Smooth muscle cell (in vitro differentiated cells): ENCODE results near the gene LRCH1. TPM values are rescaled to one million over a fixed set of nuclear protein-coding genes. Genes with fewer than 3 reads are reported as not detected.
A peak's percentile ranks its signal among the peaks of the same experiment; 100 is the strongest.

Experiments
- DNase-seq: peaks from one replicate; lab custom pipeline; 2025; ENCODE audit not compliant: unreplicated experiment; lab: John Stamatoyannopoulos, UW
- H2AFZ ChIP-seq: fragments of 200-600 bp; sonication (generic); 2 replicates; pipeline ENCODE4 v1.6.0; 2016; ENCODE audit warnings: antibody characterized with exemption, low read depth, mild to moderate bottlenecking
- H3F3A ChIP-seq: fragments of 200-600 bp; sonication (generic); 2 replicates; pipeline ENCODE4 v1.6.0; 2017; ENCODE audit warnings: antibody characterized with exemption, low read depth
- H3K27ac ChIP-seq: fragments of 200-600 bp; sonication (generic); 2 replicates; pipeline ENCODE4 v1.5.1; 2016; ENCODE audit warnings: low read depth, mild to moderate bottlenecking
- H3K27me3 ChIP-seq: fragments of 200-600 bp; sonication (generic); 2 replicates; pipeline ENCODE4 v1.6.1; 2016; ENCODE audit warnings: low read depth, mild to moderate bottlenecking
- H3K36me3 ChIP-seq: fragments of 200-600 bp; sonication (generic); 2 replicates; pipeline ENCODE4 v1.5.1; 2016; ENCODE audit warnings: low read depth
- H3K4me1 ChIP-seq: fragments of 200-600 bp; sonication (generic); 2 replicates; pipeline ENCODE4 v1.5.1; 2016; ENCODE audit warnings: low read depth
- H3K4me2 ChIP-seq: fragments of 200-600 bp; sonication (generic); 2 replicates; pipeline ENCODE4 v1.6.0; 2016; ENCODE audit warnings: mild to moderate bottlenecking
- H3K4me3 ChIP-seq: fragments of 200-600 bp; sonication (generic); 2 replicates; pipeline ENCODE4 v1.5.1; 2016; ENCODE audit warnings: mild to moderate bottlenecking
- H3K79me2 ChIP-seq: fragments of 200-600 bp; sonication (generic); 2 replicates; pipeline ENCODE4 v1.6.0; 2016; ENCODE audit warnings: low read depth, mild to moderate bottlenecking
- H3K9ac ChIP-seq: fragments of 200-600 bp; sonication (generic); 2 replicates; pipeline ENCODE4 v1.6.0; 2016; ENCODE audit warnings: low read depth
- H3K9me3 ChIP-seq: fragments of 200-600 bp; sonication (generic); replicated peaks from 2 replicates; pipeline ENCODE4 v1.5.1; 2016; ENCODE audit warnings: low read depth
- H4K20me1 ChIP-seq: fragments of 200-600 bp; sonication (generic); 2 replicates; pipeline ENCODE4 v1.6.0; 2016; ENCODE audit warnings: low read depth
- CTCF ChIP-seq: fragments of 200-600 bp; sonication (generic); IDR thresholded peaks from 2 replicates; pipeline ENCODE4 v1.5.1; 2017; ENCODE audit warnings: borderline replicate concordance, mild to moderate bottlenecking, antibody characterized with exemption; ENCODE audit not compliant: insufficient read depth, poor library complexity, severe bottlenecking
- WGBS: methylation state at CpG from one replicate; pipeline ENCODE4 v1.1.7; 2016; ENCODE audit warnings: low lambda C conversion rate; 5-methylcytosine and 5-hydroxymethylcytosine counted together
- polyA plus RNA-seq: library from polyadenylated mRNA; unstranded; fragments of >200 nt; fragmentation: Nextera tagmentation; extraction: Ambion mirVana; gene quantifications from 2 replicates; pipeline ENCODE4 v1.2.1, GENCODE V29; 2016
- total RNA-seq: library from RNA; depleted of rRNA; stranded (reverse); fragments of >200 nt; gene quantifications from 2 replicates; pipeline ENCODE4 v1.2.3, GENCODE V29; 2014

Gene LRCH1
- total and polyA plus RNA-seq, 2 experiments from 2014 or later: 9.4 to 27.7 TPM

GRCh38 chr13:46617229-46617721 is 64.3 kb downstream of the LRCH1 start:
- peaks cover 77% of the 10 kb centered on the region for H3K79me2 ChIP-seq
- no peak for DNase-seq

GRCh38 chr13:46617885-46618284 is 64.9 kb downstream of the LRCH1 start:
- peak overlapping the region; percentile 44 for H3K4me2 ChIP-seq

More at GRCh38 chr13:46617229-46617721, 64.3 kb downstream of the LRCH1 start:
- H3K9ac ChIP-seq: no peak overlapping the region
- no peaks in the 10 kb centered on the region for H3K27me3 ChIP-seq
- peak overlapping the region; percentile 9 for H3K27ac ChIP-seq
- H3K9me3 ChIP-seq: no peaks in the 10 kb centered on the region
- peak overlapping the region; percentile 44 for H3K4me2 ChIP-seq
- H2AFZ ChIP-seq: no peak overlapping the region
- H3K36me3 ChIP-seq: no peaks in the 10 kb centered on the region
- no peaks in the 10 kb centered on the region for H3F3A ChIP-seq
- no peak for TF ChIP-seq CTCF
- H4K20me1 ChIP-seq: peaks cover 67% of the 10 kb centered on the region
- 49% methylated on average over 8 of the region's 8 CpGs for WGBS
- peaks cover 24% of the 10 kb centered on the region for H3K4me1 ChIP-seq
- H3K4me3 ChIP-seq: no peak overlapping the region

GRCh38 chr13:46618694-46619254 is 65.8 kb downstream of the LRCH1 start:
- 82% methylated on average over 3 of the region's 3 CpGs for WGBS

More at GRCh38 chr13:46617885-46618284, 64.9 kb downstream of the LRCH1 start:
- Histone ChIP-seq H4K20me1 (peaks cover 67% of the 10 kb centered on the region), H3K4me3 (no peak overlapping the region), H2AFZ (no peak overlapping the region), H3K79me2 (peaks cover 71% of the 10 kb centered on the region), H3K27me3 (no peaks in the 10 kb centered on the region), H3K9ac (no peak overlapping the region), H3K27ac (no peak overlapping the region), H3K9me3 (no peaks in the 10 kb centered on the region), H3F3A (no peaks in the 10 kb centered on the region), H3K4me1 (peaks cover 30% of the 10 kb centered on the region), H3K36me3 (no peaks in the 10 kb centered on the region)
- WGBS: 84% methylated on average over 5 of the region's 5 CpGs
- DNase-seq: no peak
- TF ChIP-seq CTCF: no peak

More at GRCh38 chr13:46618694-46619254, 65.8 kb downstream of the LRCH1 start:
- Histone ChIP-seq H2AFZ (no peak overlapping the region), H4K20me1 (peaks cover 65% of the 10 kb centered on the region), H3K27ac (no peak overlapping the region), H3K9ac (no peak overlapping the region), H3K79me2 (peaks cover 70% of the 10 kb centered on the region), H3K36me3 (no peaks in the 10 kb centered on the region), H3K4me1 (peaks cover 31% of the 10 kb centered on the region), H3K4me3 (no peak overlapping the region), H3K4me2 (no peak overlapping the region), H3K27me3 (no peaks in the 10 kb centered on the region), H3K9me3 (no peaks in the 10 kb centered on the region), H3F3A (no peaks in the 10 kb centered on the region)
- no peak for DNase-seq
- TF ChIP-seq CTCF: no peak
